H4 (cell line): ENCODE results near the gene SYTL4. TPM values are rescaled to one million over a fixed set of nuclear protein-coding genes. Genes with fewer than 3 reads are reported as not detected.

Experiments used
- DNase-seq: peaks from one replicate; pipeline ENCODE4 v3.0.0-alpha.2; 2015; ENCODE audit warnings: low spot score
- total RNA-seq: library from RNA; depleted of rRNA; stranded (reverse); fragments of >200 nt; shearing (Covaris generic); gene quantifications from 2 replicates; pipeline ENCODE4 v1.2.3, GENCODE V29; 2014

The SYTL4 gene
- total RNA-seq, 1 experiment from 2014 or later = 4.6 TPM

DNA sequence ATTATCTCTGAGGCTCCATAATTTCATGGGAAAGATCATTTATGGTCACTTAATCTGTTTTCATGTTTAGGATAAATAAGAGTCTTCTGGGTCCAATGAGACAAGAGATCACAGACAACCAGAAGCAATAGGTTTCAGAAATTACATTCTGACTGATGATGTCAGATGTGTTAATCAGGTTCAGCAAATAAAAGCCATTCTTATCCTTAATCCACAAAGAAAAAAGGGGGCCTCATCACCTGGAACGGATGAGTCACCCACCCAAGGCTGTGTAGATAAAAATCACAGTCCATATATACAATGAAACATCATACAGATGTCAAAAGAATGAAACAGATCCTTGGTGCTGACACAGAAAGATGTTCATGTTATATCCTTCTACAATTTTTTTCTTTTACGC is 36.6 kb downstream of the SYTL4 start:
- DNase-seq = no peak

- DNase-seq = no peak
These were observed 44.4 kb downstream of the SYTL4 start for GRCh38 chrX:100687546-100687945.

GRCh38 chrX:100687128-100687527 is 44.8 kb downstream of the SYTL4 start:
- no peak for DNase-seq

DNA sequence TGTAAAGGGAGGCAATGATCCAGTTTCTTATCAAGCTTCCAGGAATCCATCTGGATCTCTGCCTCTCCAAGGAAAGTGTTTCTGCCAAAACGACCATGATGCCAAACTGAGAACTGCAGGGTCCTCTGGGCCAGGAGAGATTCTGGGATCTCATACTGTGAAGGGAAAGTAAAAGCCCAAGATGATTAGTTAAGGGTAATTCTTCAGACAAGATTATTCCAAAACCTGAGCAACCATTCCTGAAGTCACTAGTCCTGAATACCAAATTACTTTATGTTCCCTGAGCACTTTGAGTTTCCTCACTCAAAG is 46.0 kb downstream of the SYTL4 start:
- DNase-seq = no peak

GRCh38 chrX:100685284-100685996 is 46.5 kb downstream of the SYTL4 start:
- peak; percentile 63 for DNase-seq

GRCh38 chrX:100682939-100683338 is 49.0 kb downstream of the SYTL4 start:
- DNase-seq = no peak

DNA sequence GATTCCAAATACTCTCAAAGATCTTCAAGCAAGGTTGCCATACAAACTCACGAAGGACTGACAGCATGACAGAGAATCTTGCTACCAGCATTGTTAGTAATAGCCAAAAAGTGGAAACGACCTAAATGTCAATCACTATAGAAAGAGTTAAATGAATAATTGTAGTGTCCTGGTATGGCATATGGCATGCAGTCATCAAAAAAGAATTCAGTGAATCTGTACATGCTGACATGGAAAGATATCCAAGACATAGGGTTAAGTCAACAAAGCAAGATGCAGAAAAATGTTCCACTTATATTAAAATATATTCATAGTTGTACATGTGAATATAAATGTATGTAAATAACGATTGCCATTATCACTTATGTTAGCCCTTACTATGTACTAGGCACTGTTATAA is 50.3 kb downstream of the SYTL4 start:
- no peak for DNase-seq

GRCh38 chrX:100680756-100681155 is 51.2 kb downstream of the SYTL4 start:
- no peak for DNase-seq

DNA sequence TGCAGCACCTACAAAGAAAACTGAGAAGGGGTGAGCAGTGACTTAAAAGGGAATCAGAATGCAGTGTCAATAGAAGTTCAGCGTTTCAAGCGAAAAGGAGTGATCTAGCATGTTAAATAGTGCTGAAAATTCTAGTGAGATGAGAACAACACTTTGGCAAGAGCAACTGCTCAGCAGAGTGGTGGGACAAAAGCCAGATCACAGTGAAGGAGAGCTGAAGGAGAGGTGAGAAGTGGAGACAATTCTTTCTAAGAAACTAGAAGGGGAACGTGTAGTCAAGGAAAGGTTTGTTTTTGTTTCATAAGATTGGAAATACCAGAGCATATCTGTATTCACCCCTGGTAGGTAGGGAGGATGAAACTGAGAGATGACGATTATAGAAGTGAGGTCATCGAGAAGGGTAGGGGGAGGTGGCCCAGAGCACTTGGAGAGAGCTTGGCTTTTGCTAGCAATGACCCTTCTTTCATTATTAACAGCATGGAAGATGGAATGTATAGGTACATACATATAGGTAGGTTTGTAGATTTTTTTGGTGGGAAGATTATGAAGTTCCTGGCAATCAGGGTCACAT is 54.2 kb downstream of the SYTL4 start:
- DNase-seq = no peak

DNA sequence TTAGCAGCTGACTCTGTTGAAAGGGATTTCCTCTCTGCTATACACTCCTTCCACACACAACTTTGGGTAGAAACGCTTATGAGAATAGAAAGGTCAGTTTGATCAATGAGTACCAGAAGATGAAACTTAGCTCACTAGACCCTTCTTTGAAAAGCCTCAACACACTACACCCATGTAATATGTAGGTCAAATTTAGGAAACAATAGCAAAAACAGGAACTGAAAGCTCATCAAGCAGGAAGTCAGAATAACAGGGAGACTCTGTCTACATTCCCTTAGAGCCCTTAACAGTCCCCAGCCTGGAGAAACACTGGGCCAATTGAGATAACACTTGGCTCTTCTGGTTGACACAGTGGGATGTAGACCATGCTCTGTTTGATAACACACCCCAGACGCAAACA is 57.2 kb downstream of the SYTL4 start:
- no peak for DNase-seq

DNA sequence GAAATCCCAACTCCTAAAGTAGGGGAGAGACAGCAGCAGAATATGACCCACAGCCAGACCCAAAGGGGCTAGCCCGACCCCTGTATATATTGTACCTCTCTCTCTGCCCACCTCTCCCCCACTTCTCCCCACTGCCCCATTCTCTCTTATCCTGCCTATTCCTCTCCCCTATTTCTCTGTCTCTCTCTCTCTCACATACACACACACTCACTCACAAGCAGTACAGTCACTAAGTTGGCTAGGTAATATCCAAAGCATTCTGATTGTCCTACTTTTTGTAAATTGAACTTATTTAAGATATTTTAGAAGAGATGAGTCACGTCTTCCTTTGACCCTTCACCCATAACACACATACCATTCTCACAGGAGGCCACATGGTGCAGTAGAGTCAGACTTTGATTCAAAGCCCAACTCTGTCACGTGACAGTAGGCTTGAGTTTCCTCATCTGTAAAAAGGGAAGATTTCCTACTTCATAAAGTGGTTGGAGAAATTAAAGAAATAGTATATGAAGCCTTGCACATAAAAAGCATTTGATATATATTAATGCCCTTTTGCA is 58.4 kb downstream of the SYTL4 start:
- no peak for DNase-seq

DNA sequence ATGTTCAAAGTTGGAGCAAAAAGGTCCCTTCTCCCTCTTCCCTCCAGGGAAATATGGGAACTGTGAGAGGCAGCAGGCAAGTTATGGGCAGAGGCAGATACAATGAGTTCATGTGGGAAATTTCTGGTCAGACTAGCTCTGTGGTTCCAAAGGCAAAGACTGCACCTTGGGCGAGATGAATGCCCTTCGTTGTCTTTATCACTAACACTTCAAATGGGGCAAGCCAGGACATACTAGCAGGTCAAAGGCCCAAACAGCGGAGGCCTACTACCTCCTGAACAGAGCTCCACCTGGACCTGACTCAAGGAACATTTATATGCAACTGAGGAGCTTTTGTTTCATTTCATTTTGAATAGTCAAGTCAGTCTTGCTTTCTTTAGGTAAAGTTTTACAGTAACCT is 59.0 kb downstream of the SYTL4 start:
- no peak for DNase-seq

GRCh38 chrX:100663642-100664041 is 68.3 kb downstream of the SYTL4 start:
- no peak for DNase-seq

- DNase-seq = no peak
These were observed 69.1 kb downstream of the SYTL4 start for GRCh38 chrX:100662796-100663195.

GRCh38 chrX:100662170-100662569 is 69.8 kb downstream of the SYTL4 start:
- no peak for DNase-seq

- DNase-seq = no peak
These were observed 72.3 kb downstream of the SYTL4 start for GRCh38 chrX:100659431-100660137.

DNA sequence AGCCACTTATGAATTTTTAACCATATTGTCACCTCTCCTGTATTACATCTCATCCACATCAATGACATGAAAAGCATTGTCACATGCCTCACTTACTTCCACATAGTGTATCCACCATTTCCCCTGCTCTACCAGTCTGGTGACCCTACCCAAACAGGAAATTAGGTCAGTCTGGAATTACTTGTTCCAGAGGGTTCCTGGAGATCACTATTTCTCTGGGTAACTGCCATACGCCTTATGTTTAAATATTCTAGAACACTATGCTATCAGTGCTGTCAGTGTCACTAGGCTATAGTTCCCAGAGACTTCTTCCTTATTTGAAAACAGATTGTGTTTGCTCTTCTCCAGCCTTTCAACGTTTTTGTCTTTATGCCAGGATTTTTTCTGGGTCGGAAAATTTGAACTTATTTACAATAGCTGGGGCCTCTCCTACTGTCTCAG is 73.0 kb downstream of the SYTL4 start:
- DNase-seq = no peak

GRCh38 chrX:100654261-100654660 is 77.7 kb downstream of the SYTL4 start:
- DNase-seq = peak; percentile 50

DNA sequence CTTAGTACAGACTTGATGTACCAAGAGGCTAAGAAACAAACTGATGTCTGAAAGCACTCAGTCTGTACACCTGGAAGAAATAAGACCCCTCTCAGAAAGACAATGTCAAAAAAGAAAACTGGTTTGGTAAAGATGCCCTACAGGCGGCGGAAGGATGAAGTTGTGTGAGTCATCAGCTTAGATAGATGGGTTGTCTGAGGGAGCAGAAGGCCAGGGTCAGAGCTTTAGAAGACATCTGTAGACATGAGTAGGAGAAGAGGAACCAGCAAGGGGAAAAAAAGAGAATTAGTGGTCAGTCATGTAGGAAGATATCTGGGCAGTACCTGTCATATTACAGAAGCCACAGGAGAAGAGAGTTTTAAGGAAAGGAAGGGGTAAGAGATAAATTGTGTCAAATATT is 79.7 kb downstream of the SYTL4 start:
- DNase-seq = no peak

DNA sequence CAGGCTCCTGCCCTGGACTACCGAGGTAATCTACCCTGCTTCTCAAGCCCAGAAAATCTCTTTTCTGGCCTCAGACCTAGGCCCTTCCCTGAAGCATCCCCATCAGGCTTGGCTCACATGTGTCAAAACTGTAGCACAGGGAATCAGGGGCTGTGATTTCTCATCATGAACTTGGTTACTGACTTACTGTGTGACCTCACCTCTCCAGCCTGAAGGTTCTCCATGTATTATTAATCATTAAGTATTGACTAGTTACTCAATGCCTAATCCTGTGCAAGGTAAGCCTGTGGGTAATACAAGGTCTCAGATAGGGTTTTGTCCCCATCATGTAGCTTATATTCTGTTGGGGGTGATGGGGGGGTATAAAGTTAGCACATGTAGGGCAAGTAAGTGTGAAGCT is 81.1 kb downstream of the SYTL4 start:
- DNase-seq = no peak

DNA sequence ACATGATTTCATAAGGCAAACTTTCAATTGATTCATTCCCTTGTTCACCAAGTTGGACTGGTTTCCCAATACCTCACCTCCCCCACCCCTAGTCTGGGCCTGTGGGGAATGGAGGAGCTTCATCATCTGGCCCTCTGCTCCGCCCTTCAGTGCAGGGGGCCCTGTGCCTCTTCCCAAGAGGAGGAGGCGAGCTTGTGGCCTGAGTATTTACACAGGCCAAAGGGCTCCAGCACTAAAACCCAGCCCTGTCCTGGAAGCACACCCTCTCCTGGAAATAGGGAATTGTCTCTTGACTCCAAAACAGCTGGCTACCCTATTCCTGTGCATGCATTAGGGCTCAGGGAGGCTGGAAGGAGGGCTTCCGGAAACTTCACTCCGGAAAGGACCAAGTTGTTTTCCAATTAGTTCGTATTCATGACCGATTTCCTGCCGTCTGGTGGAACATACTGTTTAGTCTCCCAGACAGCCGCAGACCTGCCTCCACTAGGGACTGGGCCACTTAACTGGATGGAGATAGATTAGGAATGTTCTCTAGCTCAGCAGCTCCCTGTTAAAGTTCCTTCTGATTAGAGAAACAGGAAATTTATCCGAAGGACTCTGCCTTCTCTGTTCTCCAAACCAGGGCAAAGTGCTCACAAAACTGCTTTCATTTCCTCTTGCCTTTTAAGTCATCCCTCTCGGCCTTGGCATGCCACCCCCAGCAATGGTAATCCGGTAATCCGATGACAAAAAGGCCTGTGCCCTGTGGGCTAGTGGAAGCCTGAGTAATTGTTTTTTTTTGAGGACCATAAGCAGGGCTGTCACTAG is 82.2 kb downstream of the SYTL4 start:
- DNase-seq = peak; percentile 33
